K562 (cell line): ENCODE measurements around the gene TRMT2A. TPM values are rescaled to one million over a fixed set of nuclear protein-coding genes. Genes with fewer than 3 reads are reported as not detected.

ENCODE experiments used
- ATAC-seq: fragments of 200-7000 bp; cut with Tn5 transposase; 3 replicates; pipeline ENCODE4 v1.9.1; 2020; ENCODE audit warnings: moderate library complexity
- BruUV-seq: library from RNA; stranded (reverse); fragments of 400-500 nt; replicated peaks from 2 replicates; lab custom pipeline; 2021; lab: Mats Ljungman, UMichigan
- CTCF ChIA-PET: fragments of 300-600 bp; formaldehyde crosslinking; extraction: SDS; loops from one replicate; lab custom pipeline; 2021; ENCODE audit warnings: low intra/inter-chr PET ratio; lab: Yijun Ruan, JAX
- POLR2A ChIA-PET: fragments of 300-600, 350-650 bp; sonication (Branson Sonifier 250); formaldehyde crosslinking; extraction: SDS; loops from one replicate; lab custom pipeline; 2021; ENCODE audit warnings: antibody characterized with exemption, inconsistent platforms; lab: Yijun Ruan, JAX
- DNase-seq, 4 experiments: peaks; one replicate each; pipeline versions ENCODE4 v3.0.0 to v3.0.0-alpha.2; 2011 to 2018; ENCODE audit warnings: low spot score in 3 of 4, mixed read lengths in 3 of 4; ENCODE audit errors: extremely low read depth in 1 of 4
- FAIRE-seq: peaks from 2 replicates; lab custom pipeline; 2011; peaks lifted over from hg19 to GRCh38; lab: Jason Lieb, UNC
- H2AFZ ChIP-seq: 2 replicates; pipeline ENCODE4 v1.6.0; 2011; ENCODE audit warnings: low read depth, low read length, control low read depth, inconsistent platforms
- H3K27ac ChIP-seq: fragments of 200-600 bp; 3 replicates; pipeline ENCODE4 v1.8.0; 2011; ENCODE audit warnings: low read depth, mild to moderate bottlenecking, control low read depth, inconsistent platforms, low read length, moderate library complexity, mixed read lengths; ENCODE audit errors: extremely low read depth
- H3K27me3 ChIP-seq, 2 experiments: fragments of 300-600 bp in 1 of 2; 2 replicates in 1 of 2; 3 replicates in 1 of 2; pipeline versions ENCODE4 v1.6.0 to v1.8.0; 2011; ENCODE audit warnings: inconsistent platforms in 2 of 2, low read length in 2 of 2, mild to moderate bottlenecking in 1 of 2, mixed read lengths in 1 of 2, moderate library complexity in 1 of 2; ENCODE audit not compliant: control insufficient read depth in 2 of 2, insufficient read depth in 2 of 2
- H3K36me3 ChIP-seq: fragments of 300-600 bp; 3 replicates; pipeline ENCODE4 v1.8.0; 2011; ENCODE audit warnings: mild to moderate bottlenecking, low read length, inconsistent platforms; ENCODE audit not compliant: control insufficient read depth, insufficient read depth
- H3K4me1 ChIP-seq, 2 experiments: fragments of 200-600 bp in 1 of 2; replicated peaks in 1 of 2; 2 replicates in 1 of 2; 3 replicates in 1 of 2; pipeline versions ENCODE4 v1.5.1 to v1.8.0; 2011; ENCODE audit warnings: inconsistent platforms in 2 of 2, low read length in 2 of 2, mild to moderate bottlenecking in 1 of 2, mixed read lengths in 1 of 2, moderate library complexity in 1 of 2; ENCODE audit not compliant: control insufficient read depth in 2 of 2, insufficient read depth in 2 of 2
- H3K4me2 ChIP-seq: 2 replicates; pipeline ENCODE4 v1.6.1; 2011; ENCODE audit warnings: low read length, control low read depth, inconsistent platforms, mixed read lengths; ENCODE audit not compliant: insufficient read depth
- H3K4me3 ChIP-seq: fragments of 200-600 bp; sonication (generic), shearing (Covaris generic); 2 replicates; pipeline ENCODE4 v1.5.1; 2016; ENCODE audit warnings: control low read depth, inconsistent platforms
- H3K79me2 ChIP-seq: fragments of 200-600 bp; 3 replicates; pipeline ENCODE4 v1.8.0; 2011; ENCODE audit warnings: low read length, inconsistent platforms; ENCODE audit not compliant: control insufficient read depth, insufficient read depth
- H3K9ac ChIP-seq, 2 experiments: 2 replicates each; pipeline versions ENCODE4 v1.6.0 to v1.6.1; 2011; ENCODE audit warnings: low read depth in 2 of 2, low read length in 2 of 2, control low read depth in 1 of 2, inconsistent platforms in 1 of 2, mild to moderate bottlenecking in 1 of 2, mixed read lengths in 1 of 2; ENCODE audit not compliant: insufficient read depth in 1 of 2
- H3K9me1 ChIP-seq: one replicate; pipeline ENCODE4 v1.6.0; 2011; ENCODE audit warnings: inconsistent platforms, mild to moderate bottlenecking, low read length, moderate library complexity; ENCODE audit not compliant: control insufficient read depth, insufficient read depth
- H3K9me3 ChIP-seq: replicated peaks from 2 replicates; pipeline ENCODE4 v1.5.1; 2011; ENCODE audit warnings: low read depth, low read length, inconsistent platforms; ENCODE audit not compliant: control insufficient read depth, insufficient read depth
- H4K20me1 ChIP-seq: replicated peaks from 2 replicates; pipeline ENCODE4 v1.6.1; 2011; ENCODE audit warnings: low read length, inconsistent platforms, mixed read lengths; ENCODE audit not compliant: control insufficient read depth, insufficient read depth
- NBN ChIP-seq: fragments of 450-650 bp; IDR thresholded peaks from 2 replicates; pipeline ENCODE4 v1.6.1; 2016; ENCODE audit warnings: low read depth, mild to moderate bottlenecking
- WGBS: fragments of 100-300 bp; shearing (Covaris generic); methylation state at CpG from one replicate; pipeline ENCODE4 v1.1.6; 2016; ENCODE audit warnings: low coverage, mixed read lengths; ENCODE audit not compliant: insufficient coverage; ENCODE audit errors: missing lambda C conversion rate; 5-methylcytosine and 5-hydroxymethylcytosine counted together
- in situ Hi-C: fragments of 300-500 bp; cut with MboI; formaldehyde crosslinking; loops from 4 replicates; pipeline ENCODE4 v1.15.0; 2018; ENCODE audit warnings: inconsistent platforms, mixed read lengths
- intact Hi-C: fragments of 100-400 bp; cut with micrococcal nuclease; formaldehyde crosslinking; loops from 2 replicates; pipeline ENCODE4 v1.14.2; 2022
- polyA plus RNA-seq, 8 experiments: library from polyadenylated mRNA; depleted of rRNA in 4 of 8; stranded (reverse) in 5 of 8; unstranded in 3 of 8; fragments of >200 nt; fragmentation: Nextera tagmentation in 2 of 8; fragmentation: Illumina TruSeq in 1 of 8; extraction: Ambion mirVana in 2 of 8; extraction: Trizol in 1 of 8; gene quantifications; 2 replicates each; pipeline versions ENCODE4 v1.2.1 to v1.2.3, GENCODE V29; 2011 to 2014; ENCODE audit warnings: inconsistent platforms in 1 of 8, missing spikeins in 1 of 8
- total RNA-seq, 7 experiments: library from RNA; depleted of rRNA in 6 of 7; stranded (reverse); fragments of >200 nt in 6 of 7; fragmentation: Illumina TruSeq in 2 of 7; extraction: Trizol in 2 of 7; gene quantifications; 2 replicates each; pipeline versions ENCODE4 v1.2.1 to v1.2.3, GENCODE V29; 2011 to 2021; ENCODE audit warnings: low replicate concordance in 1 of 7
- TF ChIP-seq, protein P1 (sequence below): fragments of 450-650 bp; IDR thresholded peaks from 2 replicates; pipeline ENCODE4 v1.6.1; 2016; ENCODE audit warnings: mild to moderate bottlenecking, moderate library complexity

Gene TRMT2A
- total and polyA plus RNA-seq, 9 of the 15 experiments (the other 6 are each of a cell fraction or from before 2014, with no cell fraction given) = 1.6 to 265 (median 140) TPM

DNA sequence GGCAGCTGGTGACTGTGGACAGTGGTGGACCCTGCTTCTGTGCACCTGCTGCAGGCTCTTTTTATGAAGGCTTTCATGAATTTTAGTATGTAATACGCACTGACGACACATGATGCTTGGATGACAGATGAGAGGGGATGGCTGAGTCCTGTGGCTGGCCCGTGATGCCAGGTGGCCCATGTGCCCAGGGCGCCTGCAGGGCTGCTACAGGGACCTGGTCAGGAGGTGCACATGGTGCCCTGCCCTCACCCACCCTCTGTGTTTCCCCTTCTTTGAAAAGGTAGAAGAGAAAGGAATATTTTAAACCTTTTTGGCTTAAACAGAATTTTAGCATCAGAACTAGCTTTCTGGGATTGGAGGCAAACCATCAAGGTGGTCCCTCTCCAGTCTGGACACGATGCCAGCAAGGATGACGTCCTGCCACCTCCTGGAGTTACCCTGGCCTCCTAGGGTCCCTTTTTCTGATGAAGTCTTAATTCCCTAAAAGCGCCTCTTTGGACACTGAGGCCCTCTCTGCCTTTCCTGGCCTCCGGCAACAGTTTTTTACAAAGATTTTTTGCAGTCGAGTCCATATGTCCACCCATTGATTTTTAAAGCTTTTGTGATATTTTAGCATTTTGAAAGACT lies 6.6 kb downstream of the TRMT2A start:
- H3K27ac ChIP-seq = peak overlapping the region; percentile 18; the same call in 1 of the 3 replicates
- no peaks in the 10 kb centered on the region for H3K9me1 ChIP-seq
- intact Hi-C loops = no loop called here
- peaks cover 65% of the 10 kb centered on the region for H4K20me1 ChIP-seq
- H2AFZ ChIP-seq = no peak overlapping the region
- no peaks in the 10 kb centered on the region for H3K27me3 ChIP-seq
- no peak for DNase-seq
- no peak for FAIRE-seq
- H3K36me3 ChIP-seq = peaks cover 100% of the 10 kb centered on the region
- CTCF ChIA-PET = interaction anchor here (1.2 kb wide), 1 partner anchor 148 kb away, joined by 4 read pairs; no protein-coding TSS in a partner anchor
- peaks cover 13% of the 10 kb centered on the region for H3K79me2 ChIP-seq
- no peak overlapping the region; a peak in 1 of 4 replicates for H3K9ac ChIP-seq
- H3K4me2 ChIP-seq = no peak overlapping the region
- no peaks in the 10 kb centered on the region for H3K9me3 ChIP-seq
- POLR2A ChIA-PET = interaction anchor here (0.6 to 20.7 kb wide), 16 partner anchors 7 to 140 kb away, joined by 3 to 513 read pairs (median 4); partner anchors contain the start of genes RANBP1 and TRMT2A
- in situ Hi-C loops = loop anchor here (10.0 kb wide), 1 partner anchor 386 kb away; the partner anchor contains the start of gene GP1BB
- BruUV-seq = TSS peak; percentile 50
- WGBS = 92% methylated on average over 9 of the region's 9 CpGs
- no peak overlapping the region for H3K4me3 ChIP-seq
- ATAC-seq = peak; percentile 1; the same call in 2 of the 3 replicates
- peaks cover 2 to 74% of the 10 kb centered on the region in 2 experiments; a peak in 4 of 5 replicates for H3K4me1 ChIP-seq
- TF ChIP-seq NBN = no peak
- TF ChIP-seq, protein P1, sequence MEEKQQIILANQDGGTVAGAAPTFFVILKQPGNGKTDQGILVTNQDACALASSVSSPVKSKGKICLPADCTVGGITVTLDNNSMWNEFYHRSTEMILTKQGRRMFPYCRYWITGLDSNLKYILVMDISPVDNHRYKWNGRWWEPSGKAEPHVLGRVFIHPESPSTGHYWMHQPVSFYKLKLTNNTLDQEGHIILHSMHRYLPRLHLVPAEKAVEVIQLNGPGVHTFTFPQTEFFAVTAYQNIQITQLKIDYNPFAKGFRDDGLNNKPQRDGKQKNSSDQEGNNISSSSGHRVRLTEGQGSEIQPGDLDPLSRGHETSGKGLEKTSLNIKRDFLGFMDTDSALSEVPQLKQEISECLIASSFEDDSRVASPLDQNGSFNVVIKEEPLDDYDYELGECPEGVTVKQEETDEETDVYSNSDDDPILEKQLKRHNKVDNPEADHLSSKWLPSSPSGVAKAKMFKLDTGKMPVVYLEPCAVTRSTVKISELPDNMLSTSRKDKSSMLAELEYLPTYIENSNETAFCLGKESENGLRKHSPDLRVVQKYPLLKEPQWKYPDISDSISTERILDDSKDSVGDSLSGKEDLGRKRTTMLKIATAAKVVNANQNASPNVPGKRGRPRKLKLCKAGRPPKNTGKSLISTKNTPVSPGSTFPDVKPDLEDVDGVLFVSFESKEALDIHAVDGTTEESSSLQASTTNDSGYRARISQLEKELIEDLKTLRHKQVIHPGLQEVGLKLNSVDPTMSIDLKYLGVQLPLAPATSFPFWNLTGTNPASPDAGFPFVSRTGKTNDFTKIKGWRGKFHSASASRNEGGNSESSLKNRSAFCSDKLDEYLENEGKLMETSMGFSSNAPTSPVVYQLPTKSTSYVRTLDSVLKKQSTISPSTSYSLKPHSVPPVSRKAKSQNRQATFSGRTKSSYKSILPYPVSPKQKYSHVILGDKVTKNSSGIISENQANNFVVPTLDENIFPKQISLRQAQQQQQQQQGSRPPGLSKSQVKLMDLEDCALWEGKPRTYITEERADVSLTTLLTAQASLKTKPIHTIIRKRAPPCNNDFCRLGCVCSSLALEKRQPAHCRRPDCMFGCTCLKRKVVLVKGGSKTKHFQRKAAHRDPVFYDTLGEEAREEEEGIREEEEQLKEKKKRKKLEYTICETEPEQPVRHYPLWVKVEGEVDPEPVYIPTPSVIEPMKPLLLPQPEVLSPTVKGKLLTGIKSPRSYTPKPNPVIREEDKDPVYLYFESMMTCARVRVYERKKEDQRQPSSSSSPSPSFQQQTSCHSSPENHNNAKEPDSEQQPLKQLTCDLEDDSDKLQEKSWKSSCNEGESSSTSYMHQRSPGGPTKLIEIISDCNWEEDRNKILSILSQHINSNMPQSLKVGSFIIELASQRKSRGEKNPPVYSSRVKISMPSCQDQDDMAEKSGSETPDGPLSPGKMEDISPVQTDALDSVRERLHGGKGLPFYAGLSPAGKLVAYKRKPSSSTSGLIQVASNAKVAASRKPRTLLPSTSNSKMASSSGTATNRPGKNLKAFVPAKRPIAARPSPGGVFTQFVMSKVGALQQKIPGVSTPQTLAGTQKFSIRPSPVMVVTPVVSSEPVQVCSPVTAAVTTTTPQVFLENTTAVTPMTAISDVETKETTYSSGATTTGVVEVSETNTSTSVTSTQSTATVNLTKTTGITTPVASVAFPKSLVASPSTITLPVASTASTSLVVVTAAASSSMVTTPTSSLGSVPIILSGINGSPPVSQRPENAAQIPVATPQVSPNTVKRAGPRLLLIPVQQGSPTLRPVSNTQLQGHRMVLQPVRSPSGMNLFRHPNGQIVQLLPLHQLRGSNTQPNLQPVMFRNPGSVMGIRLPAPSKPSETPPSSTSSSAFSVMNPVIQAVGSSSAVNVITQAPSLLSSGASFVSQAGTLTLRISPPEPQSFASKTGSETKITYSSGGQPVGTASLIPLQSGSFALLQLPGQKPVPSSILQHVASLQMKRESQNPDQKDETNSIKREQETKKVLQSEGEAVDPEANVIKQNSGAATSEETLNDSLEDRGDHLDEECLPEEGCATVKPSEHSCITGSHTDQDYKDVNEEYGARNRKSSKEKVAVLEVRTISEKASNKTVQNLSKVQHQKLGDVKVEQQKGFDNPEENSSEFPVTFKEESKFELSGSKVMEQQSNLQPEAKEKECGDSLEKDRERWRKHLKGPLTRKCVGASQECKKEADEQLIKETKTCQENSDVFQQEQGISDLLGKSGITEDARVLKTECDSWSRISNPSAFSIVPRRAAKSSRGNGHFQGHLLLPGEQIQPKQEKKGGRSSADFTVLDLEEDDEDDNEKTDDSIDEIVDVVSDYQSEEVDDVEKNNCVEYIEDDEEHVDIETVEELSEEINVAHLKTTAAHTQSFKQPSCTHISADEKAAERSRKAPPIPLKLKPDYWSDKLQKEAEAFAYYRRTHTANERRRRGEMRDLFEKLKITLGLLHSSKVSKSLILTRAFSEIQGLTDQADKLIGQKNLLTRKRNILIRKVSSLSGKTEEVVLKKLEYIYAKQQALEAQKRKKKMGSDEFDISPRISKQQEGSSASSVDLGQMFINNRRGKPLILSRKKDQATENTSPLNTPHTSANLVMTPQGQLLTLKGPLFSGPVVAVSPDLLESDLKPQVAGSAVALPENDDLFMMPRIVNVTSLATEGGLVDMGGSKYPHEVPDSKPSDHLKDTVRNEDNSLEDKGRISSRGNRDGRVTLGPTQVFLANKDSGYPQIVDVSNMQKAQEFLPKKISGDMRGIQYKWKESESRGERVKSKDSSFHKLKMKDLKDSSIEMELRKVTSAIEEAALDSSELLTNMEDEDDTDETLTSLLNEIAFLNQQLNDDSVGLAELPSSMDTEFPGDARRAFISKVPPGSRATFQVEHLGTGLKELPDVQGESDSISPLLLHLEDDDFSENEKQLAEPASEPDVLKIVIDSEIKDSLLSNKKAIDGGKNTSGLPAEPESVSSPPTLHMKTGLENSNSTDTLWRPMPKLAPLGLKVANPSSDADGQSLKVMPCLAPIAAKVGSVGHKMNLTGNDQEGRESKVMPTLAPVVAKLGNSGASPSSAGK = no peak
